ENCODE results near the gene ACADL. TPM values are rescaled to one million over a fixed set of nuclear protein-coding genes. Genes with fewer than 3 reads are reported as not detected.

ACADL gene
- total RNA-seq, 2 experiments from 2014 or later: not detected

DNA sequence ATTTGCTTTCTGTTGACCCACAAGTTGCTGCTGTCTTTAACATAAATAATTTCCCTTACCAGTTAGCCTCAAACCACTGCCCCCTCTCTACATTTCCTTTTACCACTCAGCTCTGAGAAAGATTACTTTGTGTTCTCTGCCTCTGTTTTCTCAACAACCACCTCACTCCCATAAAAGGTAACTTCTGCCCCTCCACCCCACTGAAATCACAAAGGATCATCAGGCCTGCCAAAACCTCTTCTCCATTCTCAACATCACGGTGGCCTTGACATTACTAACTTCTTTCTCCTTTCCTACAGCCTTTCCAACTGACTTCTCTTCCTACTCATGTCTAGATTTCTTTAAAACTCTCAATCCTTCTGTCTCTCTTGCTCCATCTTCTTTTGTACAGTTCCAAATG, 10.1 kb downstream of the ACADL start:
- no peaks in the 10 kb centered on the region for H3K4me1 Mint-ChIP-seq (ENCODE audit: low read depth)
- Histone ChIP-seq H3K27me3 (ENCODE audit: control insufficient read depth in 1 of 2, insufficient read depth in 2 of 2, low read length in 2 of 2) (peaks cover 6 to 8% of the 10 kb centered on the region in 2 experiments), H3K4me3 (ENCODE audit: low read length) (no peak overlapping the region), H3K4me1 (ENCODE audit: insufficient read depth, low read length) (no peaks in the 10 kb centered on the region), H3K9me3 (ENCODE audit: control insufficient read depth in 1 of 2, insufficient read depth in 1 of 2, low read length in 2 of 2) (no peaks in the 10 kb centered on the region), H3K27ac (ENCODE audit: low read depth in 1 of 2, low read length in 2 of 2) (no peak overlapping the region), H3K36me3 (ENCODE audit: insufficient read depth, low read length) (no peaks in the 10 kb centered on the region)
- DNase-seq (no peak), ATAC-seq (ENCODE audit: poor library complexity) (no peak)
- H3K4me3 Mint-ChIP-seq: no peak overlapping the region
- intact Hi-C loops (cut with DNase I, micrococcal nuclease): no loop called here
- H3K27me3 Mint-ChIP-seq: peaks cover 12% of the 10 kb centered on the region
- TF ChIP-seq CTCF (IDR thresholded peaks at IDR 0.05): no peak
- no peaks in the 10 kb centered on the region for H3K36me3 Mint-ChIP-seq (ENCODE audit: low read depth)
- ChIA-PET POLR2A (no interaction called here), CTCF (no interaction called here)
- no peak overlapping the region for H3K27ac Mint-ChIP-seq
- H3K9me3 Mint-ChIP-seq: no peaks in the 10 kb centered on the region

- no peak for ATAC-seq (ENCODE audit: poor library complexity)
- H3K4me3 Mint-ChIP-seq: no peak overlapping the region
- no peaks in the 10 kb centered on the region for H3K36me3 Mint-ChIP-seq (ENCODE audit: low read depth)
- no peaks in the 10 kb centered on the region for H3K4me1 ChIP-seq (ENCODE audit: insufficient read depth, low read length)
- H3K36me3 ChIP-seq (ENCODE audit: insufficient read depth, low read length): no peaks in the 10 kb centered on the region
- H3K27me3 ChIP-seq (ENCODE audit: control insufficient read depth in 1 of 2, insufficient read depth in 2 of 2, low read length in 2 of 2): no peaks in the 10 kb centered on the region
- no peaks in the 10 kb centered on the region for H3K9me3 Mint-ChIP-seq
- no peak for TF ChIP-seq CTCF (IDR thresholded peaks at IDR 0.05)
- H3K27me3 Mint-ChIP-seq: peaks cover 20% of the 10 kb centered on the region
- H3K9me3 ChIP-seq (ENCODE audit: control insufficient read depth in 1 of 2, insufficient read depth in 1 of 2, low read length in 2 of 2): no peaks in the 10 kb centered on the region
- CTCF ChIA-PET: no interaction called here
- no peak overlapping the region for H3K27ac Mint-ChIP-seq
- intact Hi-C loops (cut with DNase I, micrococcal nuclease): no loop called here
- POLR2A ChIA-PET: no interaction called here
- H3K4me1 Mint-ChIP-seq (ENCODE audit: low read depth): no peaks in the 10 kb centered on the region
- H3K4me3 ChIP-seq (ENCODE audit: low read length): no peak overlapping the region
- no peak for DNase-seq
- H3K27ac ChIP-seq (ENCODE audit: low read depth in 1 of 2, low read length in 2 of 2): no peak overlapping the region
These were observed 15.1 kb downstream of the ACADL start for GRCh38 chr2:210210185-210210584.

GRCh38 chr2:210207929-210208328, 17.3 kb downstream of the ACADL start:
- DNase-seq: no peak
- no peak overlapping the region for H3K4me3 ChIP-seq (ENCODE audit: low read length)
- no peaks in the 10 kb centered on the region for H3K4me1 ChIP-seq (ENCODE audit: insufficient read depth, low read length)
- no peaks in the 10 kb centered on the region for H3K9me3 ChIP-seq (ENCODE audit: control insufficient read depth in 1 of 2, insufficient read depth in 1 of 2, low read length in 2 of 2)
- CTCF ChIA-PET: interaction anchor here (1.3 kb wide), 1 partner anchor 9 kb away, joined by 3 read pairs; no protein-coding TSS in a partner anchor
- TF ChIP-seq CTCF (IDR thresholded peaks at IDR 0.05): no peak
- no peak overlapping the region for H3K27ac ChIP-seq (ENCODE audit: low read depth in 1 of 2, low read length in 2 of 2)
- Mint-ChIP-seq H3K36me3 (ENCODE audit: low read depth) (no peaks in the 10 kb centered on the region), H3K4me1 (ENCODE audit: low read depth) (no peaks in the 10 kb centered on the region), H3K9me3 (no peaks in the 10 kb centered on the region), H3K27ac (no peak overlapping the region), H3K27me3 (peaks cover 27% of the 10 kb centered on the region), H3K4me3 (no peak overlapping the region)
- intact Hi-C loops (cut with DNase I, micrococcal nuclease): no loop called here
- ATAC-seq (ENCODE audit: poor library complexity): no peak
- POLR2A ChIA-PET: no interaction called here
- H3K27me3 ChIP-seq (ENCODE audit: control insufficient read depth in 1 of 2, insufficient read depth in 2 of 2, low read length in 2 of 2): no peaks in the 10 kb centered on the region
- H3K36me3 ChIP-seq (ENCODE audit: insufficient read depth, low read length): no peaks in the 10 kb centered on the region

All from CD4-positive, alpha-beta T cell (primary cell).